MM.1S (cell line): ENCODE measurements around the gene APPL1.

Experiments used
- DNase-seq: peaks from one replicate; pipeline ENCODE4 v3.0.0-alpha.2; 2015
- H2AFZ ChIP-seq: fragments of 300-600 bp; sonication (generic); 2 replicates; pipeline ENCODE4 v1.6.0; 2016; ENCODE audit warnings: antibody characterized with exemption, low read length
- H3F3A ChIP-seq: fragments of 300-600 bp; sonication (generic); 2 replicates; pipeline ENCODE4 v1.6.1; 2016; ENCODE audit warnings: mild to moderate bottlenecking, antibody characterized with exemption, low read length, moderate library complexity, mixed read lengths; ENCODE audit not compliant: insufficient read depth
- H3K27ac ChIP-seq: fragments of 300-600 bp; sonication (generic); 2 replicates; pipeline ENCODE4 v1.5.1; 2016; ENCODE audit warnings: mild to moderate bottlenecking, low read length
- H3K27me3 ChIP-seq: fragments of 300-600 bp; sonication (generic); replicated peaks from 2 replicates; pipeline ENCODE4 v1.6.0; 2016; ENCODE audit warnings: low read length; ENCODE audit not compliant: insufficient read depth
- H3K36me3 ChIP-seq: fragments of 300-600 bp; sonication (generic); replicated peaks from 2 replicates; pipeline ENCODE4 v1.6.1; 2016; ENCODE audit warnings: mild to moderate bottlenecking, low read length, mixed read lengths; ENCODE audit not compliant: insufficient read depth
- H3K4me1 ChIP-seq: fragments of 300-600 bp; sonication (generic); 2 replicates; pipeline ENCODE4 v1.6.1; 2016; ENCODE audit warnings: low read length, mixed read lengths
- H3K4me2 ChIP-seq: fragments of 300-600 bp; sonication (generic); 2 replicates; pipeline ENCODE4 v1.6.0; 2016; ENCODE audit warnings: low read depth, low read length
- H3K4me3 ChIP-seq: fragments of 300-600 bp; sonication (generic); 2 replicates; pipeline ENCODE4 v1.5.1; 2016; ENCODE audit warnings: low read length, mixed read lengths
- H3K79me2 ChIP-seq: fragments of 300-600 bp; sonication (generic); 2 replicates; pipeline ENCODE4 v1.6.1; 2016; ENCODE audit warnings: mixed run types, low read length, mixed read lengths
- H3K9ac ChIP-seq: fragments of 300-600 bp; sonication (generic); 2 replicates; pipeline ENCODE4 v1.6.1; 2016; ENCODE audit warnings: low read length, mixed read lengths
- H3K9me2 ChIP-seq: fragments of 300-600 bp; sonication (generic); replicated peaks from 2 replicates; pipeline ENCODE4 v1.6.1; 2016; ENCODE audit warnings: mild to moderate bottlenecking, low read length, mixed read lengths; ENCODE audit not compliant: insufficient read depth
- H3K9me3 ChIP-seq: fragments of 300-600 bp; sonication (generic); replicated peaks from 2 replicates; pipeline ENCODE4 v1.6.1; 2016; ENCODE audit warnings: mild to moderate bottlenecking, low read length, mixed read lengths; ENCODE audit not compliant: insufficient read depth
- H4K20me1 ChIP-seq: fragments of 300-600 bp; sonication (generic); 2 replicates; pipeline ENCODE4 v1.6.1; 2016; ENCODE audit warnings: mild to moderate bottlenecking, low read length, moderate library complexity, mixed read lengths; ENCODE audit not compliant: insufficient read depth
- EZH2 ChIP-seq: fragments of 300-600 bp; sonication (generic); optimal IDR thresholded peaks from 2 replicates; pipeline ENCODE3; 2017; ENCODE audit warnings: low read depth, mild to moderate bottlenecking, antibody characterized with exemption, low read length, mixed read lengths
- EZH2phosphoT487 ChIP-seq: fragments of 300-600 bp; sonication (generic); IDR thresholded peaks from 2 replicates; pipeline ENCODE4 v1.6.1; 2018; ENCODE audit warnings: antibody characterized with exemption, low read length
- TF ChIP-seq, protein P1 (sequence below): fragments of 300-600 bp; sonication (generic); IDR thresholded peaks from 2 replicates; pipeline ENCODE4 v1.5.1; 2016; ENCODE audit warnings: antibody characterized with exemption, low read length, mixed read lengths

Gene APPL1

DNA sequence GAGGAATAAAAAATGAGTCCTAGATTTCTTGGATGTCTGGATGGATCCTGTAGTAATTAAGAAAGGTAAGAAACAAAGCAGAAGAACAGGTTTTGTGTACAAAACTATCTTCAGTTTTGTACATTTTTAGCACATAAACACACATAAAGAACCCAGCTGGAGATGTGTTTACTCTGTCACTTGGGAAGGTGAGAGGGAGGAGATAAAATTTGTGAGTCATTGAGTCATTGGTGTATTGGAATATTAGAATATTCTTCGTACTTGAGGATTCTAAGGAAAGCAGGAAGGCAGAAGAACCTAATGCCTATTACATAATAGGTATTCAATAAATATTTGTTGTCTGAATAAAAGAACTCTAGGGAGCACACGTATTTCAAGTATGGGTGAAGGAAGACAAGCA lies 17.4 kb downstream of the APPL1 start:
- no peaks in the 10 kb centered on the region for H3K9me2 ChIP-seq
- no peaks in the 10 kb centered on the region; the same call in 1 of the 2 replicates for H3K9me3 ChIP-seq
- H3K4me1 ChIP-seq: no peaks in the 10 kb centered on the region
- H3K36me3 ChIP-seq: peaks cover 18% of the 10 kb centered on the region; the same call in 1 of the 2 replicates
- H3K27ac ChIP-seq: no peak overlapping the region
- no peak overlapping the region for H3K4me2 ChIP-seq
- TF ChIP-seq, protein P1, sequence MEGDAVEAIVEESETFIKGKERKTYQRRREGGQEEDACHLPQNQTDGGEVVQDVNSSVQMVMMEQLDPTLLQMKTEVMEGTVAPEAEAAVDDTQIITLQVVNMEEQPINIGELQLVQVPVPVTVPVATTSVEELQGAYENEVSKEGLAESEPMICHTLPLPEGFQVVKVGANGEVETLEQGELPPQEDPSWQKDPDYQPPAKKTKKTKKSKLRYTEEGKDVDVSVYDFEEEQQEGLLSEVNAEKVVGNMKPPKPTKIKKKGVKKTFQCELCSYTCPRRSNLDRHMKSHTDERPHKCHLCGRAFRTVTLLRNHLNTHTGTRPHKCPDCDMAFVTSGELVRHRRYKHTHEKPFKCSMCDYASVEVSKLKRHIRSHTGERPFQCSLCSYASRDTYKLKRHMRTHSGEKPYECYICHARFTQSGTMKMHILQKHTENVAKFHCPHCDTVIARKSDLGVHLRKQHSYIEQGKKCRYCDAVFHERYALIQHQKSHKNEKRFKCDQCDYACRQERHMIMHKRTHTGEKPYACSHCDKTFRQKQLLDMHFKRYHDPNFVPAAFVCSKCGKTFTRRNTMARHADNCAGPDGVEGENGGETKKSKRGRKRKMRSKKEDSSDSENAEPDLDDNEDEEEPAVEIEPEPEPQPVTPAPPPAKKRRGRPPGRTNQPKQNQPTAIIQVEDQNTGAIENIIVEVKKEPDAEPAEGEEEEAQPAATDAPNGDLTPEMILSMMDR: no peak
- TF ChIP-seq EZH2 (no peak), EZH2phosphoT487 (no peak)
- H3K4me3 ChIP-seq: no peak overlapping the region
- no peaks in the 10 kb centered on the region for H3F3A ChIP-seq
- DNase-seq: no peak
- H2AFZ ChIP-seq: no peak overlapping the region
- no peaks in the 10 kb centered on the region for H3K27me3 ChIP-seq
- H4K20me1 ChIP-seq: no peaks in the 10 kb centered on the region
- H3K9ac ChIP-seq: no peak overlapping the region
- 0 out of 2 replicates have a peak, but pooled peaks cover 6% of the 10 kb centered on the region for H3K79me2 ChIP-seq

DNA sequence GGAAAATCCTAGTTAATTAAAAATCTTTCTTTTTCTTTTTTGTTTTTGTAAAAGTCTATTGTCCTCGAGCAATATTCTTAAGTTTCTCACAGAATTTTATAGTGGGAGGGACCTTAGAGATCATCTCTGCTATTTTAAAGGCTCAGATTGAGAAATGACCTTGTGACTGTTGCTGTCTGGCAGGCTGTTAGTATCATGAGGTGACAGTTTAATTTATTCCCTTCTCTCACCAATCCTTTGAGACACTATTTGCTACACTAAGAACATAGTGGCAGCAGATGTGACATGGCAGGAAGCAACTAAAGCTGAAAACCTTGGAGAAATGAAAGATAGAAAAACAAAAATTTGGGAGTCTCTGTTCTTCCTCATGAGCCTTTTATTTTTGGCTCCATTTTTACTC lies 24.9 kb downstream of the APPL1 start:
- Histone ChIP-seq H3K4me1 (no peaks in the 10 kb centered on the region), H3K9ac (no peak overlapping the region), H3K9me3 (no peaks in the 10 kb centered on the region; the same call in 1 of the 2 replicates), H3K27me3 (no peaks in the 10 kb centered on the region), H3K4me2 (no peak overlapping the region), H3K27ac (no peak overlapping the region), H3K79me2 (no peaks in the 10 kb centered on the region), H3K4me3 (no peak overlapping the region), H3F3A (no peaks in the 10 kb centered on the region), H3K9me2 (no peaks in the 10 kb centered on the region), H4K20me1 (no peaks in the 10 kb centered on the region), H3K36me3 (peaks cover 15% of the 10 kb centered on the region; the same call in 1 of the 2 replicates), H2AFZ (no peak overlapping the region)
- DNase-seq: no peak
- TF ChIP-seq EZH2: no peak
- no peak for TF ChIP-seq EZH2phosphoT487
- TF ChIP-seq, protein P1: no peak

DNA sequence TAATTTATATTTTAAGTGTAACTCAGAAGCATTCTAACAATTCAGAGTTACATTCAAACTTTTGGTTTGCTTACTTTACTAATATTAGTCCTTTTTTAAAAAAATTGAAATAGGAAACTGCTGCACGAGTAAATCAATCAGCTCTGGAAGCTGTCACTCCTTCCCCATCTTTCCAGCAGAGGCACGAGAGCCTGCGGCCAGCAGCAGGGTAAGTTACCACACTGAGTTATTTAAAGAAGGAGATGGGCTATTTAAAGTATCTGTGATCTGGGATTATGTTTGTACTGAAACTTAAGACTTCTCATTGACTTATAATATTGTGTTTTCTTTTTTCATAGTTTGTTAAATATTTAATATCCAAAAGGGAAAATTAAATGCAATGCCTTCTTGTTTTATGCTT lies 29.3 kb downstream of the APPL1 start:
- no peaks in the 10 kb centered on the region for H3F3A ChIP-seq
- no peak overlapping the region for H3K27ac ChIP-seq
- no peak overlapping the region for H2AFZ ChIP-seq
- DNase-seq: no peak
- no peak overlapping the region for H3K4me3 ChIP-seq
- no peaks in the 10 kb centered on the region for H3K27me3 ChIP-seq
- H3K9me3 ChIP-seq: no peaks in the 10 kb centered on the region
- no peak overlapping the region for H3K9ac ChIP-seq
- H3K4me2 ChIP-seq: no peak overlapping the region
- no peak for TF ChIP-seq EZH2
- TF ChIP-seq, protein P1: no peak
- TF ChIP-seq EZH2phosphoT487: no peak
- H3K4me1 ChIP-seq: no peaks in the 10 kb centered on the region
- H3K9me2 ChIP-seq: no peaks in the 10 kb centered on the region
- no peaks in the 10 kb centered on the region for H4K20me1 ChIP-seq
- no peaks in the 10 kb centered on the region; the same call in 1 of the 2 replicates for H3K36me3 ChIP-seq
- no peaks in the 10 kb centered on the region for H3K79me2 ChIP-seq
